Neural cell (in vitro differentiated cells): ENCODE results near the gene ACSM6. TPM values are rescaled to one million over a fixed set of nuclear protein-coding genes. Genes with fewer than 3 reads are reported as not detected.

Source experiments
- H2AFZ ChIP-seq: fragments of 200-600, 300-800 bp; sonication (generic), shearing (Covaris generic); 2 replicates; pipeline ENCODE4 v1.6.0; 2014; ENCODE audit warnings: low read depth, mild to moderate bottlenecking, antibody characterized with exemption, low read length, moderate library complexity
- H3F3A ChIP-seq: fragments of 200-600 bp; shearing (Covaris generic); 2 replicates; pipeline ENCODE4 v1.6.1; 2016; ENCODE audit warnings: mild to moderate bottlenecking, moderate library complexity, mixed read lengths, antibody characterized with exemption, low read length; ENCODE audit not compliant: insufficient read depth, poor library complexity, severe bottlenecking
- H3K27ac ChIP-seq: fragments of 200-600, 300-800 bp; sonication (generic), shearing (Covaris generic); 2 replicates; pipeline ENCODE4 v1.5.1; 2014; ENCODE audit warnings: mild to moderate bottlenecking, low read length, moderate library complexity
- H3K27me3 ChIP-seq: fragments of 300-800, 200-600 bp; sonication (generic), shearing (Covaris generic); 2 replicates; pipeline ENCODE4 v1.6.0; 2014; ENCODE audit warnings: mild to moderate bottlenecking, low read depth, low read length, moderate library complexity; ENCODE audit not compliant: insufficient read depth
- H3K36me3 ChIP-seq: fragments of 300-800, 200-600 bp; sonication (generic), shearing (Covaris generic); 2 replicates; pipeline ENCODE4 v1.5.1; 2014; ENCODE audit warnings: mild to moderate bottlenecking, antibody characterized with exemption, low read length, moderate library complexity; ENCODE audit not compliant: insufficient read depth
- H3K4me2 ChIP-seq: fragments of 300-800, 200-600 bp; sonication (generic), shearing (Covaris generic); 2 replicates; pipeline ENCODE4 v1.6.0; 2014; ENCODE audit warnings: mild to moderate bottlenecking, low read length
- H3K4me3 ChIP-seq: fragments of 300-800, 200-600 bp; sonication (generic), shearing (Covaris generic); 2 replicates; pipeline ENCODE4 v1.5.1; 2014; ENCODE audit warnings: mild to moderate bottlenecking, low read length, moderate library complexity
- H3K79me2 ChIP-seq: fragments of 200-600 bp; shearing (Covaris generic); replicated peaks from 2 replicates; pipeline ENCODE4 v1.6.0; 2014; ENCODE audit warnings: mild to moderate bottlenecking, low read length, moderate library complexity; ENCODE audit not compliant: insufficient read depth
- H3K9ac ChIP-seq: fragments of 300-800, 200-600 bp; sonication (generic), shearing (Covaris generic); 2 replicates; pipeline ENCODE4 v1.6.1; 2016; ENCODE audit warnings: mild to moderate bottlenecking, low read length, mixed read lengths
- H3K9me2 ChIP-seq: fragments of 200-600 bp; shearing (Covaris generic); 2 replicates; pipeline ENCODE4 v1.6.1; 2016; ENCODE audit warnings: mild to moderate bottlenecking, low read length, mixed read lengths; ENCODE audit not compliant: insufficient read depth
- H3K9me3 ChIP-seq: fragments of 200-600, 300-800 bp; sonication (generic), shearing (Covaris generic); 2 replicates; pipeline ENCODE4 v1.6.1; 2016; ENCODE audit warnings: mild to moderate bottlenecking, mixed run types, low read length, moderate library complexity, mixed read lengths
- H4K20me1 ChIP-seq: fragments of 200-600 bp; shearing (Covaris generic); 2 replicates; pipeline ENCODE4 v1.6.1; 2016; ENCODE audit warnings: mild to moderate bottlenecking, mixed run types; ENCODE audit not compliant: insufficient read depth
- EP300 ChIP-seq: fragments of 450-650 bp; conservative IDR thresholded peaks from 2 replicates; pipeline ENCODE4 v1.6.1; 2014; ENCODE audit warnings: antibody characterized with exemption, mild to moderate bottlenecking, moderate library complexity; ENCODE audit not compliant: poor library complexity, severe bottlenecking
- EZH2 ChIP-seq: fragments of 200-600, 300-800 bp; shearing (Covaris generic), sonication (generic); IDR thresholded peaks from 2 replicates; pipeline ENCODE4 v1.6.1; 2014; ENCODE audit warnings: antibody characterized with exemption, low read length, borderline replicate concordance, mild to moderate bottlenecking; ENCODE audit not compliant: insufficient read depth, poor library complexity, severe bottlenecking
- MXI1 ChIP-seq: fragments of 450-650 bp; conservative IDR thresholded peaks from 2 replicates; pipeline ENCODE4 v1.6.1; 2014; ENCODE audit warnings: antibody characterized with exemption, mild to moderate bottlenecking; ENCODE audit not compliant: poor library complexity, severe bottlenecking
- POLR2AphosphoS5 ChIP-seq: IDR thresholded peaks from 2 replicates; pipeline ENCODE4 v1.6.1; 2012
- RAD21 ChIP-seq: fragments of 450-650 bp; conservative IDR thresholded peaks from 2 replicates; pipeline ENCODE4 v1.6.1; 2014; ENCODE audit warnings: antibody characterized with exemption, mild to moderate bottlenecking, moderate library complexity
- SMC3 ChIP-seq: fragments of 450-650 bp; conservative IDR thresholded peaks from 2 replicates; pipeline ENCODE4 v1.6.1; 2014; ENCODE audit warnings: antibody characterized with exemption, mild to moderate bottlenecking, moderate library complexity; ENCODE audit not compliant: poor library complexity
- TAF1 ChIP-seq: IDR thresholded peaks from 2 replicates; pipeline ENCODE4 v1.6.1; 2012; ENCODE audit warnings: low read depth
- polyA minus RNA-seq: library from RNA; depleted of rRNA, polyadenylated mRNA; stranded (reverse); fragments of >200 nt; gene quantifications from 2 replicates; pipeline ENCODE4 v1.2.3, GENCODE V29; 2014
- polyA plus RNA-seq: library from polyadenylated mRNA; depleted of rRNA; stranded (reverse); fragments of >200 nt; gene quantifications from 2 replicates; pipeline ENCODE4 v1.2.3, GENCODE V29; 2014
- TF ChIP-seq, protein P1 (sequence below): fragments of 450-650 bp; IDR thresholded peaks from 2 replicates; pipeline ENCODE4 v1.5.1; 2014; ENCODE audit warnings: antibody characterized with exemption, mild to moderate bottlenecking, moderate library complexity; ENCODE audit not compliant: poor library complexity, severe bottlenecking
- TF ChIP-seq, protein P2 (sequence below): IDR thresholded peaks from 2 replicates; pipeline ENCODE4 v1.6.1; 2012; ENCODE audit warnings: borderline replicate concordance

The ACSM6 gene, protein sequence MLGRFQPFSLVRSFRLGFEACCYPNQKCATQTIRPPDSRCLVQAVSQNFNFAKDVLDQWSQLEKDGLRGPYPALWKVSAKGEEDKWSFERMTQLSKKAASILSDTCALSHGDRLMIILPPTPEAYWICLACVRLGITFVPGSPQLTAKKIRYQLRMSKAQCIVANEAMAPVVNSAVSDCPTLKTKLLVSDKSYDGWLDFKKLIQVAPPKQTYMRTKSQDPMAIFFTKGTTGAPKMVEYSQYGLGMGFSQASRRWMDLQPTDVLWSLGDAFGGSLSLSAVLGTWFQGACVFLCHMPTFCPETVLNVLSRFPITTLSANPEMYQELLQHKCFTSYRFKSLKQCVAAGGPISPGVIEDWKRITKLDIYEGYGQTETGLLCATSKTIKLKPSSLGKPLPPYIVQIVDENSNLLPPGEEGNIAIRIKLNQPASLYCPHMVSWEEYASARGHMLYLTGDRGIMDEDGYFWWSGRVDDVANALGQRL
- polyA plus RNA-seq (not detected in 2 replicates), polyA minus RNA-seq (not detected in 2 replicates)

DNA sequence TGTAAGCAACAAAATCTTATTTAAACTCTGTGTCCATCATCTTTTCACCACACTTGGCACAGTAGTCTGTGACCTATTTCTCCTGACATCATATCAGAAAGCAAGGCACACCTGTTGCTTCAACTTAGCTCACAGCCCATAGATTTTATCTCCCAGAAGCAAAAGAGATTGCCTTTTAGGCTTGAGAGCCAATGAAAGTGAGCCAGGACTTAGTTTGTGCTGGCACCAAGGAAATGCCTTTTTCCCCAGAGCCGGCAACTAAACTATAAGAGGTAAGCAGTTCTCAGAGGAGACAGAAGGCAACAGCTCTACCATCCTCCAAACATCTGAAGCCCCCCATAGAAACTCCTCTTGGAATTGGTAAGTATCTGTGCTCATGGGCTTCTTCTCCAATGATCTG is at the start of gene ACSM6:
ACSM6 (plus strand) TSS at position 295 of the 400 bp plus-strand sequence. CDS start 248 bp downstream, outside the sequence.
- Histone ChIP-seq H3K4me2 (no peak within 1 kb of the TSS), H3F3A (no peaks in the 10 kb centered on the region), H3K4me3 (no peak within 1 kb of the TSS), H3K36me3 (no peaks in the 10 kb centered on the region), H4K20me1 (no peaks in the 10 kb centered on the region), H3K27ac (no peak within 1 kb of the TSS), H2AFZ (no peak within 1 kb of the TSS), H3K27me3 (no peaks in the 10 kb centered on the region), H3K9me2 (no peaks in the 10 kb centered on the region), H3K79me2 (no peaks in the 10 kb centered on the region), H3K9ac (no peak within 1 kb of the TSS), H3K9me3 (no peaks in the 10 kb centered on the region)
- TF ChIP-seq POLR2AphosphoS5 (no peak), EP300 (no peak), TAF1 (no peak), RAD21 (no peak), MXI1 (no peak), SMC3 (no peak), EZH2 (no peak)
- TF ChIP-seq, protein P1, sequence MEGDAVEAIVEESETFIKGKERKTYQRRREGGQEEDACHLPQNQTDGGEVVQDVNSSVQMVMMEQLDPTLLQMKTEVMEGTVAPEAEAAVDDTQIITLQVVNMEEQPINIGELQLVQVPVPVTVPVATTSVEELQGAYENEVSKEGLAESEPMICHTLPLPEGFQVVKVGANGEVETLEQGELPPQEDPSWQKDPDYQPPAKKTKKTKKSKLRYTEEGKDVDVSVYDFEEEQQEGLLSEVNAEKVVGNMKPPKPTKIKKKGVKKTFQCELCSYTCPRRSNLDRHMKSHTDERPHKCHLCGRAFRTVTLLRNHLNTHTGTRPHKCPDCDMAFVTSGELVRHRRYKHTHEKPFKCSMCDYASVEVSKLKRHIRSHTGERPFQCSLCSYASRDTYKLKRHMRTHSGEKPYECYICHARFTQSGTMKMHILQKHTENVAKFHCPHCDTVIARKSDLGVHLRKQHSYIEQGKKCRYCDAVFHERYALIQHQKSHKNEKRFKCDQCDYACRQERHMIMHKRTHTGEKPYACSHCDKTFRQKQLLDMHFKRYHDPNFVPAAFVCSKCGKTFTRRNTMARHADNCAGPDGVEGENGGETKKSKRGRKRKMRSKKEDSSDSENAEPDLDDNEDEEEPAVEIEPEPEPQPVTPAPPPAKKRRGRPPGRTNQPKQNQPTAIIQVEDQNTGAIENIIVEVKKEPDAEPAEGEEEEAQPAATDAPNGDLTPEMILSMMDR = no peak
- TF ChIP-seq, protein P2, sequence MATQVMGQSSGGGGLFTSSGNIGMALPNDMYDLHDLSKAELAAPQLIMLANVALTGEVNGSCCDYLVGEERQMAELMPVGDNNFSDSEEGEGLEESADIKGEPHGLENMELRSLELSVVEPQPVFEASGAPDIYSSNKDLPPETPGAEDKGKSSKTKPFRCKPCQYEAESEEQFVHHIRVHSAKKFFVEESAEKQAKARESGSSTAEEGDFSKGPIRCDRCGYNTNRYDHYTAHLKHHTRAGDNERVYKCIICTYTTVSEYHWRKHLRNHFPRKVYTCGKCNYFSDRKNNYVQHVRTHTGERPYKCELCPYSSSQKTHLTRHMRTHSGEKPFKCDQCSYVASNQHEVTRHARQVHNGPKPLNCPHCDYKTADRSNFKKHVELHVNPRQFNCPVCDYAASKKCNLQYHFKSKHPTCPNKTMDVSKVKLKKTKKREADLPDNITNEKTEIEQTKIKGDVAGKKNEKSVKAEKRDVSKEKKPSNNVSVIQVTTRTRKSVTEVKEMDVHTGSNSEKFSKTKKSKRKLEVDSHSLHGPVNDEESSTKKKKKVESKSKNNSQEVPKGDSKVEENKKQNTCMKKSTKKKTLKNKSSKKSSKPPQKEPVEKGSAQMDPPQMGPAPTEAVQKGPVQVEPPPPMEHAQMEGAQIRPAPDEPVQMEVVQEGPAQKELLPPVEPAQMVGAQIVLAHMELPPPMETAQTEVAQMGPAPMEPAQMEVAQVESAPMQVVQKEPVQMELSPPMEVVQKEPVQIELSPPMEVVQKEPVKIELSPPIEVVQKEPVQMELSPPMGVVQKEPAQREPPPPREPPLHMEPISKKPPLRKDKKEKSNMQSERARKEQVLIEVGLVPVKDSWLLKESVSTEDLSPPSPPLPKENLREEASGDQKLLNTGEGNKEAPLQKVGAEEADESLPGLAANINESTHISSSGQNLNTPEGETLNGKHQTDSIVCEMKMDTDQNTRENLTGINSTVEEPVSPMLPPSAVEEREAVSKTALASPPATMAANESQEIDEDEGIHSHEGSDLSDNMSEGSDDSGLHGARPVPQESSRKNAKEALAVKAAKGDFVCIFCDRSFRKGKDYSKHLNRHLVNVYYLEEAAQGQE = no peak

DNA sequence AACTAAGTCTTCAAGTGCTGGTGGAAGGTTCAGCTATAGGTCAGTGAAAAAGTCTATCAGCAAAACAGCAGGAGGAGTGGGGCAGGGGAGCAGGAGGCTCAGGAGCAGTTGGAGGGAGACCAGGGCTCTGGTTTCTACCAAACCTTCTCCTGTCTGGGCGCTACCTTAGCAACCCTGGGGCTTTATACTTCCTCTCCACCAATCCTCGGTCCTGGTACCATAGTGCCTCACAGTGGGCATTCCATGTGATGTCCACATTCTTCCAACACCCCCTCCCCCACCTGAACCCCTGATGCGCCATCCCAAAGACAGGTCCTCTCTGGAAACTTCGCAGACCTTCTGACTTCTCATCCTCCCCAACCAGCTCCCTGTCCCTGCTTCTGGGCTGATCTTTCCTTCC is 25.3 kb upstream of the ACSM6 start:
- Histone ChIP-seq H3F3A (no peaks in the 10 kb centered on the region), H3K9me3 (no peaks in the 10 kb centered on the region), H4K20me1 (no peaks in the 10 kb centered on the region), H3K27ac (no peak overlapping the region), H3K4me3 (no peak overlapping the region), H3K27me3 (no peaks in the 10 kb centered on the region), H3K9me2 (no peaks in the 10 kb centered on the region), H3K36me3 (no peaks in the 10 kb centered on the region), H3K4me2 (no peak overlapping the region), H2AFZ (no peak overlapping the region), H3K9ac (no peak overlapping the region), H3K79me2 (no peaks in the 10 kb centered on the region)
- TF ChIP-seq, protein P2 = no peak
- TF ChIP-seq POLR2AphosphoS5 (no peak), SMC3 (no peak), TAF1 (no peak), RAD21 (no peak), EZH2 (no peak), EP300 (no peak), MXI1 (no peak)
- TF ChIP-seq, protein P1 = no peak
